Heart right ventricle (tissue), 16 donors: Measurements from ENCODE around the gene VSTM4. TPM values are rescaled to one million over a fixed set of nuclear protein-coding genes. Genes with fewer than 3 reads are reported as not detected.

Source experiments
- ATAC-seq, 8 donors: fragments of 200-7000 bp; cut with Tn5 transposase; one replicate each; pipeline ENCODE4 v1.9.1; 2020; ENCODE audit warnings: mild to moderate bottlenecking in 8 of 8, moderate library complexity in 8 of 8, moderate number of reproducible peaks in 1 of 8
- DNase-seq, 2 donors: peaks; one replicate each; pipeline ENCODE4 v3.0.0-alpha.2; 2020
- H3K27ac ChIP-seq, 10 donors: fragments of 200-600 bp; sonication (generic) in 2 of 10; one replicate each; pipeline versions ENCODE4 v1.5.0 to v1.8.0; 2020 to 2022; ENCODE audit warnings: mild to moderate bottlenecking in 3 of 10
- H3K27me3 ChIP-seq, 7 donors: fragments of 200-600 bp; one replicate each; pipeline ENCODE4 v1.8.0; 2021 to 2022; ENCODE audit warnings: mild to moderate bottlenecking in 2 of 7
- H3K36me3 ChIP-seq, 9 donors: fragments of 200-600 bp; sonication (generic) in 1 of 9; one replicate each; pipeline versions ENCODE4 v1.5.0 to v1.8.0; 2020 to 2022; ENCODE audit warnings: mild to moderate bottlenecking in 2 of 9
- H3K4me1 ChIP-seq, 9 donors: fragments of 200-600 bp; sonication (generic) in 1 of 9; one replicate each; pipeline versions ENCODE4 v1.5.0 to v1.8.0; 2020 to 2022; ENCODE audit warnings: mild to moderate bottlenecking in 4 of 9
- H3K4me3 ChIP-seq, 10 donors: fragments of 200-600 bp; sonication (generic) in 2 of 10; one replicate each; pipeline versions ENCODE4 v1.5.0 to v1.8.0; 2020 to 2022; ENCODE audit warnings: mild to moderate bottlenecking in 7 of 10, moderate library complexity in 2 of 10
- H3K9me3 ChIP-seq, 11 donors: fragments of 200-600 bp in 10 of 11; sonication (generic) in 2 of 11; one replicate each; pipeline versions ENCODE4 v1.5.0 to v1.8.0; 2013 to 2022; ENCODE audit warnings: mild to moderate bottlenecking in 2 of 11, control low read depth in 1 of 11, moderate library complexity in 1 of 11
- WGBS, 2 donors: extraction: QIAGEN DNeasy Blood & Tissue Kit; methylation state at CpG; one replicate each; pipeline ENCODE4 v1.1.7; 2013; ENCODE audit warnings: inconsistent platforms in 1 of 2; 5-methylcytosine and 5-hydroxymethylcytosine counted together
- intact Hi-C, 10 donors: fragments of 100-400 bp; cut with DNase I; formaldehyde crosslinking; loops; one replicate each; pipeline versions ENCODE4 v1.11.1 to v1.14.2; 2022
- polyA plus RNA-seq, 2 donors: library from polyadenylated mRNA; stranded (reverse); fragments of 200-250 nt; gene quantifications; one replicate each; pipeline ENCODE4 v1.2.3, GENCODE V29; 2013
- total RNA-seq, 10 donors: library from RNA; stranded (reverse); fragmentation: NEBNext Ultra II Directional in 3 of 10; extraction: Animal tissue kit (Norgen Biotek cat#: 25700) in 3 of 10; gene quantifications; one replicate each; pipeline versions ENCODE4 v1.2.1 to v1.2.4, GENCODE V29; 2021 to 2023
- TF ChIP-seq, protein P1 (sequence below), 9 donors: fragments of 200-600 bp; sonication (generic) in 2 of 9; IDR thresholded peaks; one replicate each; pipeline versions ENCODE4 v1.5.0 to v1.8.0; 2021 to 2022; ENCODE audit warnings: antibody characterized with exemption in 9 of 9, mild to moderate bottlenecking in 5 of 9, moderate library complexity in 1 of 9
- donor health status: Arrhythmogenic right ventricular cardiomyopathy.
- donor health status: ischemic (EF 13 %, LVEDD 7.1; RV severe dilation, severe dysfunction).
- donor health status: healthy with polysubstance abuse.
- donor health status: DM: no; HTN: yes; CAD: no.
- donor health status: DM: no; HTN: no; CAD: no.
- donor health status: ischemic (EF 25% LVEDD 6.9; RV normal size, moderate dysfunction).
- donor health status: ischemic (EF 25% LVEDD 5.7; RV mildly dilated, moderate dysfunction).
- donor health status: healthy.
- donor health status: DM: yes; HTN: yes; CAD: no.
- donor health status: Ischemic cardiomyopathy.
- donor health status: ischemic (EF 35%, LVEDD 5.7; RV mildly dilated, moderate dysfunction).
- donor health status: nonischemic (EF 11% LVEDD 7.7; RV severe dilation, severe dysfunction).
- donor health status: DM: yes; HTN: yes; CAD: no.
- donor health status: PGD.
- donor health status: ischemic (EF 29% LVEDD 5.4; RV normal size, mild dysfunction).
- donor health status: nonischemic (EF 23%, LVEDD 6.1; RV moderate dilation, normal function).

The VSTM4 gene
- total and polyA plus RNA-seq, 12 donors, result 5.0 to 26.7 (median 16.3) TPM

DNA sequence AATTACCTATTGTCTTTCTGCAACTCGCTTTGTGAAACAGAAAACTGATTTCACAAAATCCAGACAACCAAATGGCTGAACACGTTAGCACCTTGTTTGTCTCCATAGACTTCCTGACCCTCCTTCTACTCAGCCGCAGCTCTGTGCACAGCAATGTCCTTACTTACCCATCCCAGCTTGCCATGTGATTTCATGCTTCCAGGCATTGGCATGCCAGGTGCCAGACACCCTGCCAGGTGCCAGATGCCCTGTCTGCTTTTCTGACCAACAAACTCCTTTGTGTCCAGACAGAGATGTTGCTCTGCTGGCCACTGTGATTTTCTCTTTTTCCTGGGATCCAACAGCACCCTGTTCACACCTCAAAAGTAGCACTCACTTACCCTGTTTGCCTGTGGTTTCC lies 34.6 kb upstream of the VSTM4 start:
- peaks cover 0 to 5% (median 0%) of the 10 kb centered on the region in 9 donors for H3K36me3 ChIP-seq
- H3K4me1 ChIP-seq, result peaks cover 0 to 8% (median 0%) of the 10 kb centered on the region in 9 donors
- no peaks in the 10 kb centered on the region for H3K27me3 ChIP-seq
- no peak for DNase-seq
- H3K4me3 ChIP-seq, result no peak overlapping the region
- H3K27ac ChIP-seq, result no peak overlapping the region
- TF ChIP-seq, protein P1, sequence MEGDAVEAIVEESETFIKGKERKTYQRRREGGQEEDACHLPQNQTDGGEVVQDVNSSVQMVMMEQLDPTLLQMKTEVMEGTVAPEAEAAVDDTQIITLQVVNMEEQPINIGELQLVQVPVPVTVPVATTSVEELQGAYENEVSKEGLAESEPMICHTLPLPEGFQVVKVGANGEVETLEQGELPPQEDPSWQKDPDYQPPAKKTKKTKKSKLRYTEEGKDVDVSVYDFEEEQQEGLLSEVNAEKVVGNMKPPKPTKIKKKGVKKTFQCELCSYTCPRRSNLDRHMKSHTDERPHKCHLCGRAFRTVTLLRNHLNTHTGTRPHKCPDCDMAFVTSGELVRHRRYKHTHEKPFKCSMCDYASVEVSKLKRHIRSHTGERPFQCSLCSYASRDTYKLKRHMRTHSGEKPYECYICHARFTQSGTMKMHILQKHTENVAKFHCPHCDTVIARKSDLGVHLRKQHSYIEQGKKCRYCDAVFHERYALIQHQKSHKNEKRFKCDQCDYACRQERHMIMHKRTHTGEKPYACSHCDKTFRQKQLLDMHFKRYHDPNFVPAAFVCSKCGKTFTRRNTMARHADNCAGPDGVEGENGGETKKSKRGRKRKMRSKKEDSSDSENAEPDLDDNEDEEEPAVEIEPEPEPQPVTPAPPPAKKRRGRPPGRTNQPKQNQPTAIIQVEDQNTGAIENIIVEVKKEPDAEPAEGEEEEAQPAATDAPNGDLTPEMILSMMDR (IDR thresholded peaks at IDR 0.05), result no peak
- intact Hi-C loops, result no loop called here
- no peak for ATAC-seq
- peaks cover 0 to 17% (median 4%) of the 10 kb centered on the region in 11 donors for H3K9me3 ChIP-seq
- WGBS, 2 donors, result 87 to 93% methylated on average over 3 of the region's 3 CpGs

DNA sequence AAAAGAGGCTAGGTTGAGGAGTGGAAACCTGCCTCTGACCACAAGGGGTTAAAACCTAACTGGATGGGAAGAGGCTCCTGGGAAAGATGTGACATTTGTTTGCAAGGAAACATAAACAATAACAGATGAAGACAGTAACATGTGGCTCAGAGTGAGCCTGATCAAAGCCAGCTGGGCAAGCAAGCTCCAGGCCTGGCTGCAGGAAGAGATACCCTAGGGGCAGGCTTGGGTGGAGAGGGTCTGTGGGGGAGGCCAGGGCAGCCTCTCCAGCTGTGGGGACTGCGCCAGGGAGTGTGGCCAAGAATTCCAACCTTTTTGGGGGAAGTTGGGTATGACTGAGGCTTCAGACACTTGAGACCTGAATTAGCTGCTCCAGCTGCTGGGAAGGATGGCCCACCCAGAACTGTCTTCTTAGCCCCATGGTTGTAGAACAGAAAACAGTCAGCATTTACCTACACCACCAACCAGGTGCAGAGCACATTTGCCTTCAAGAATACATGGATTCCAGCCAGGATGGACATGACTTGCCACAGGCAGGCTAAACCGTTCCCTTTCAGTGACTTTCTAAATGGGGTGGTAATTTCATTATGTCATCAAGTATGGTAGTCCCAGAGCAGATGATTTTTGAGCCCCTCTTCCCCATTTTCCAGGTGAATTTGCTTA lies 28.9 kb upstream of the VSTM4 start:
- intact Hi-C loops, result no loop called here
- TF ChIP-seq, protein P1 (IDR thresholded peaks at IDR 0.05), result no peak
- no peak overlapping the region for H3K4me3 ChIP-seq
- H3K27ac ChIP-seq, result no peak overlapping the region
- H3K4me1 ChIP-seq, result peaks cover 0 to 19% (median 12%) of the 10 kb centered on the region in 9 donors
- H3K36me3 ChIP-seq, result no peaks in the 10 kb centered on the region
- H3K27me3 ChIP-seq, result no peaks in the 10 kb centered on the region
- ATAC-seq (peak in 2 of 8 donors; percentile 31 to 35), DNase-seq (peak in 1 of 2 donors; percentile 4)
- WGBS, 2 donors, result 68 to 82% methylated on average over 2 of the region's 2 CpGs
- H3K9me3 ChIP-seq, result peaks cover 0 to 17% (median 4%) of the 10 kb centered on the region in 11 donors

GRCh38 chr10:49143249-49143648 lies 27.9 kb upstream of the VSTM4 start:
- H3K4me3 ChIP-seq, result no peak overlapping the region
- peaks cover 4 to 27% (median 18%) of the 10 kb centered on the region in 9 donors for H3K4me1 ChIP-seq
- TF ChIP-seq, protein P1 (IDR thresholded peaks at IDR 0.05), result no peak
- H3K36me3 ChIP-seq, result no peaks in the 10 kb centered on the region
- ATAC-seq (no peak), DNase-seq (no peak)
- H3K27me3 ChIP-seq, result no peaks in the 10 kb centered on the region
- H3K9me3 ChIP-seq, result peaks cover 0 to 16% (median 4%) of the 10 kb centered on the region in 11 donors
- intact Hi-C loops, result no loop called here
- no peak overlapping the region for H3K27ac ChIP-seq

DNA sequence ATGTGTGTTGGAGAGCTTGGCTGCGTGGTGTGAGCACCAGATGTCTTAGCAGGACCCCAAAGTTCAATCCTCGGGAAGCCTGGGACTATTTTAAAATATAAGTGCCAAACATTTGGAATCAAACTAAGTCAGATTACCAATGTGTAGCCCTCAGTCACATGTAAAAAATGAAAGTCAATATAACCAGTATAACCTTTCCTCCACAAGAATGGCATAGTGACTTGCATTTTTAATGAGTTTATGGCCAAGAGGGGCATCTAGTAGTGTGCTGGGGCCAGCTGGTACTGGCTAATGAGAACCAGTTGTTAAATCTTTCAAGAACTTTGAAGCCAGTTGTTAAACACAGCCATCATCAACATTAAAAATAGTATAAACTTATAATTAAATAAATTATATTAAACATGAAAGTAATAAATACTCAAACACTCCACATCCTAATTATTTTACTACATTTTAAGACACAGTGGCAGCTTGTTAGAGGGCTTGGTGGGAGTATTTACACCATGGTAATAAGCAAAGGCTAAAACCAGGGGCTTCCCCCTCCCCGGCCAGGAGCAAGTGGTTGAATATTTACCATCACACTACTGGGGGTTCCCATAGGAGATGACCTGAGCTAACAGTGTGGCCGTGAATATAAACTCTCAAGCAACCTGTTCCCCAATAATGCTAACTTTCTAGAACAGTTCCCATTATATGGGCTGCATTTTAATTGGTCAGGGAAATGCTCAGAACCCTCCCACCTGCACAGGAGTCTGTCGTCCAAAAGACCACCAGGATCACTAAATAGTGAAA lies 26.4 kb upstream of the VSTM4 start:
- ATAC-seq, result no peak
- WGBS, 2 donors, result 87 to 88% methylated on average over 5 of the region's 5 CpGs
- intact Hi-C loops, result no loop called here

More for the DNA sequence above, 26.4 kb upstream of the VSTM4 start:
- TF ChIP-seq, protein P1 (IDR thresholded peaks at IDR 0.05), result no peak
- Histone ChIP-seq H3K27ac (no peak overlapping the region), H3K27me3 (no peaks in the 10 kb centered on the region), H3K4me1 (peaks cover 4 to 29% (median 18%) of the 10 kb centered on the region in 9 donors), H3K4me3 (no peak overlapping the region), H3K36me3 (no peaks in the 10 kb centered on the region), H3K9me3 (peaks cover 0 to under 1% (median 0%) of the 10 kb centered on the region in 11 donors)
- DNase-seq, result peak in 1 of 2 donors; percentile 0
